GM12878 (cell line): ENCODE measurements around the gene KAZN. TPM values are rescaled to one million over a fixed set of nuclear protein-coding genes. Genes with fewer than 3 reads are reported as not detected.
A peak's percentile ranks its signal among the peaks of the same experiment; 100 is the strongest.

Experiments used
- BACH1 ChIP-seq: fragments of 450-650 bp; IDR thresholded peaks from 2 replicates; pipeline ENCODE4 v1.6.1; 2017; ENCODE audit warnings: mild to moderate bottlenecking, borderline replicate concordance
- CHD4 ChIP-seq: fragments of 200-600 bp; sonication (generic); IDR thresholded peaks from 2 replicates; pipeline ENCODE4 v1.6.1; 2016; ENCODE audit warnings: mild to moderate bottlenecking
- DPF2 ChIP-seq: fragments of 450-650 bp; IDR thresholded peaks from 2 replicates; pipeline ENCODE4 v1.6.1; 2017; ENCODE audit warnings: mild to moderate bottlenecking
- IRF3 ChIP-seq: fragments of 450-650 bp; IDR thresholded peaks from 2 replicates; pipeline ENCODE4 v1.6.1; 2014; ENCODE audit warnings: mild to moderate bottlenecking
- IRF4 ChIP-seq: IDR thresholded peaks from 2 replicates; pipeline ENCODE4 v1.6.1; 2011; ENCODE audit warnings: low read depth, low read length
- JUNB ChIP-seq: IDR thresholded peaks from 2 replicates; pipeline ENCODE4 v1.6.1; 2016; ENCODE audit warnings: antibody characterized with exemption, mild to moderate bottlenecking
- MXI1 ChIP-seq: fragments of 150-350 bp; IDR thresholded peaks from 2 replicates; pipeline ENCODE4 v1.6.1; 2011; ENCODE audit warnings: low read depth, mild to moderate bottlenecking, inconsistent platforms, low read length, improper control_type of control experiment
- MYB ChIP-seq: fragments of 150-350 bp; IDR thresholded peaks from 2 replicates; pipeline ENCODE4 v1.6.1; 2014; ENCODE audit warnings: mild to moderate bottlenecking, low read depth, low read length, borderline replicate concordance
- NBN ChIP-seq: fragments of 450-650 bp; IDR thresholded peaks from 2 replicates; pipeline ENCODE4 v1.6.1; 2016
- PAX5 ChIP-seq: IDR thresholded peaks from 2 replicates; pipeline ENCODE4 v1.6.1; 2011; ENCODE audit warnings: low read depth, low read length, borderline replicate concordance
- RAD51 ChIP-seq: fragments of 450-650 bp; IDR thresholded peaks from 2 replicates; pipeline ENCODE4 v1.6.1; 2016; ENCODE audit warnings: moderate library complexity, mild to moderate bottlenecking, inconsistent platforms
- RCOR1 ChIP-seq: conservative IDR thresholded peaks from 2 replicates; pipeline ENCODE4 v1.6.1; 2012; ENCODE audit warnings: low read depth, low read length, improper control_type of control experiment
- RELB ChIP-seq: fragments of 450-650 bp; IDR thresholded peaks from 2 replicates; pipeline ENCODE4 v1.6.1; 2017; ENCODE audit warnings: low read depth, mild to moderate bottlenecking, moderate library complexity
- SMAD5 ChIP-seq: IDR thresholded peaks from 2 replicates; pipeline ENCODE4 v1.6.1; 2016; ENCODE audit warnings: antibody characterized with exemption, low read depth
- SMC3 ChIP-seq: IDR thresholded peaks from 2 replicates; pipeline ENCODE4 v1.6.1; 2011; ENCODE audit warnings: low read length, improper control_type of control experiment, borderline replicate concordance
- SUPT20H ChIP-seq: IDR thresholded peaks from 2 replicates; pipeline ENCODE4 v1.6.1; 2011; ENCODE audit warnings: low read depth, mild to moderate bottlenecking, low read length, moderate library complexity, borderline replicate concordance; ENCODE audit not compliant: control insufficient read depth
- TAF1 ChIP-seq: IDR thresholded peaks from 2 replicates; pipeline ENCODE4 v1.6.1; 2011; ENCODE audit warnings: mild to moderate bottlenecking, low read depth, low read length, borderline replicate concordance
- ZBED1 ChIP-seq: IDR thresholded peaks from 2 replicates; pipeline ENCODE4 v1.6.1; 2016; ENCODE audit warnings: borderline replicate concordance
- ZBTB40 ChIP-seq: fragments of 450-650 bp; IDR thresholded peaks from 2 replicates; pipeline ENCODE4 v1.6.1; 2016; ENCODE audit warnings: mild to moderate bottlenecking, moderate library complexity, borderline replicate concordance
- polyA plus RNA-seq, 11 experiments: library from polyadenylated mRNA; depleted of rRNA in 4 of 11; unstranded in 6 of 11; stranded (reverse) in 5 of 11; fragments of >200 nt; fragmentation: Nextera tagmentation in 4 of 11; fragmentation: Illumina TruSeq in 1 of 11; extraction: Ambion mirVana in 4 of 11; extraction: Trizol in 1 of 11; gene quantifications; 1 replicate in 1 of 11; 2 replicates in 10 of 11; pipeline versions ENCODE4 v1.2.1 to v1.2.3, GENCODE V29; 2011 to 2016; ENCODE audit warnings: inconsistent platforms in 2 of 11, missing spikeins in 2 of 11, low read depth in 1 of 11
- total RNA-seq, 4 experiments: library from RNA; depleted of rRNA in 3 of 4; stranded (reverse); fragments of >200 nt in 3 of 4; fragmentation: Illumina TruSeq in 1 of 4; extraction: Trizol in 1 of 4; gene quantifications; 2 replicates each; pipeline versions ENCODE4 v1.2.1 to v1.2.3, GENCODE V29; 2013 to 2021
- TF ChIP-seq, protein P1 (sequence below): fragments of 450-650 bp; IDR thresholded peaks from 2 replicates; pipeline ENCODE4 v1.6.1; 2017; ENCODE audit warnings: mild to moderate bottlenecking, low read depth, inconsistent platforms; ENCODE audit not compliant: poor library complexity, severe bottlenecking
- TF ChIP-seq, protein P2 (sequence below): fragments of 450-650 bp; IDR thresholded peaks from 2 replicates; pipeline ENCODE4 v1.6.1; 2016; ENCODE audit warnings: mild to moderate bottlenecking

KAZN gene
- total and polyA plus RNA-seq, 10 of the 15 experiments (the other 5 are each of a cell fraction or from before 2014, with no cell fraction given) = 0.72 to 4.0 (median 1.2) TPM

- TF ChIP-seq RCOR1 (no peak), JUNB (no peak), MXI1 (no peak), RELB (peak; percentile 92), ZBTB40 (no peak), CHD4 (no peak), DPF2 (peak; percentile 59; the same call in 1 of the 2 replicates), NBN (no peak), SUPT20H (no peak), BACH1 (no peak), IRF3 (no peak), IRF4 (no peak), MYB (no peak), RAD51 (no peak), ZBED1 (no peak), TAF1 (no peak), SMAD5 (no peak), PAX5 (no peak), SMC3 (peak; percentile 7; the same call in 1 of the 2 replicates)
- TF ChIP-seq, protein P1, sequence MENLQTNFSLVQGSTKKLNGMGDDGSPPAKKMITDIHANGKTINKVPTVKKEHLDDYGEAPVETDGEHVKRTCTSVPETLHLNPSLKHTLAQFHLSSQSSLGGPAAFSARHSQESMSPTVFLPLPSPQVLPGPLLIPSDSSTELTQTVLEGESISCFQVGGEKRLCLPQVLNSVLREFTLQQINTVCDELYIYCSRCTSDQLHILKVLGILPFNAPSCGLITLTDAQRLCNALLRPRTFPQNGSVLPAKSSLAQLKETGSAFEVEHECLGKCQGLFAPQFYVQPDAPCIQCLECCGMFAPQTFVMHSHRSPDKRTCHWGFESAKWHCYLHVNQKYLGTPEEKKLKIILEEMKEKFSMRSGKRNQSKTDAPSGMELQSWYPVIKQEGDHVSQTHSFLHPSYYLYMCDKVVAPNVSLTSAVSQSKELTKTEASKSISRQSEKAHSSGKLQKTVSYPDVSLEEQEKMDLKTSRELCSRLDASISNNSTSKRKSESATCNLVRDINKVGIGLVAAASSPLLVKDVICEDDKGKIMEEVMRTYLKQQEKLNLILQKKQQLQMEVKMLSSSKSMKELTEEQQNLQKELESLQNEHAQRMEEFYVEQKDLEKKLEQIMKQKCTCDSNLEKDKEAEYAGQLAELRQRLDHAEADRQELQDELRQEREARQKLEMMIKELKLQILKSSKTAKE = peak; percentile 84
- TF ChIP-seq, protein P2, sequence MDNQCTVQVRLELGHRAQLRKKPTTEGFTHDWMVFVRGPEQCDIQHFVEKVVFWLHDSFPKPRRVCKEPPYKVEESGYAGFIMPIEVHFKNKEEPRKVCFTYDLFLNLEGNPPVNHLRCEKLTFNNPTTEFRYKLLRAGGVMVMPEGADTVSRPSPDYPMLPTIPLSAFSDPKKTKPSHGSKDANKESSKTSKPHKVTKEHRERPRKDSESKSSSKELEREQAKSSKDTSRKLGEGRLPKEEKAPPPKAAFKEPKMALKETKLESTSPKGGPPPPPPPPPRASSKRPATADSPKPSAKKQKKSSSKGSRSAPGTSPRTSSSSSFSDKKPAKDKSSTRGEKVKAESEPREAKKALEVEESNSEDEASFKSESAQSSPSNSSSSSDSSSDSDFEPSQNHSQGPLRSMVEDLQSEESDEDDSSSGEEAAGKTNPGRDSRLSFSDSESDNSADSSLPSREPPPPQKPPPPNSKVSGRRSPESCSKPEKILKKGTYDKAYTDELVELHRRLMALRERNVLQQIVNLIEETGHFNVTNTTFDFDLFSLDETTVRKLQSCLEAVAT = peak; percentile 42; the same call in 1 of the 2 replicates
Observed at GRCh38 chr1:14733048-14733778, 134.7 kb downstream of the KAZN start (continued).
